ENCODE measurements around the gene AATF.

AATF gene

DNA sequence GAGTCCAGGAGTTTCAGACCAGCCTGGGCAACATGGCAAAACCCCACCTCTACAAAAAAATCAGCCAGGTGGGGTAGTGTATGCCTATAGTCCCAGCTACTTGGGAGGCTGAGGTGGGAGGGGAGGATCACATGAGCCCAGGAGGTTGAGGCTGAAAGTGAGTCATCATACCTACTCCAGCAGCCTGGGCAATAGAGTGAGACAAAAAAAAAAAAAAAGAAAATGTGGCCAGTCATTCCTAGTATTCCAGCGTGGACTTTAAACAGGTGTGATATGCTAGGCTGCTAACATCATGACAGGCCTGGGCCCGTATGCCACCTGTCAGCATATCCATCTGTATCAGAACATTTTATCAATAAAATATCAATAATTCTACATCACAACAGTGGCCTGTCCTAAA is 143.3 kb downstream of the AATF start:
- Histone ChIP-seq H2AFZ (ENCODE audit: low read depth, low read length) (no peak overlapping the region), H3K9me3 (ENCODE audit: low read length) (no peaks in the 10 kb centered on the region), H3K4me1 (ENCODE audit: insufficient read depth, low read length) (peaks cover 10% of the 10 kb centered on the region), H3K36me3 (ENCODE audit: insufficient read depth, low read length) (peaks cover 47% of the 10 kb centered on the region), H3K4me3 (ENCODE audit: low read length) (no peak overlapping the region), H3K27me3 (ENCODE audit: insufficient read depth, low read length) (no peaks in the 10 kb centered on the region)

DNA sequence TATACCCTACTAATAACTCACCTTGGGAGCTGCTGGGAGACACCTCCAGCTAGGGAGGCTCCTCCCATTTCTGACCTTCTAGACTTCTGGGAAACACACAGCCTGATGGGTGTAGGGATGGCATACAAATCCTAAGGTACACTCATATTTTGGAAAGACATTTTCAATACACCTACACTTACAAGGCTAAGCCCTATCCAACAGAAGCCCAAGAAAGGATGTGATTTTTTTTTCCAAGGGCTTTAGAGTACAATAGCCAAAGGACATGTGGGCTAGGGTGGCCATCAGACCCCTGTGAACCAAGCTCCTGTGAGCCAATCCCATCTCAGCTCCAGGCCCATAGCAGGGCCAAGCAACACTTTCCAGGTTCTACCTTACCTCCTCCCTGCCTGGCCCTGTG is 143.9 kb downstream of the AATF start:
- Histone ChIP-seq H3K27me3 (ENCODE audit: insufficient read depth, low read length) (no peaks in the 10 kb centered on the region), H3K9me3 (ENCODE audit: low read length) (no peaks in the 10 kb centered on the region), H3K4me3 (ENCODE audit: low read length) (no peak overlapping the region), H2AFZ (ENCODE audit: low read depth, low read length) (no peak overlapping the region), H3K4me1 (ENCODE audit: insufficient read depth, low read length) (peaks cover 10% of the 10 kb centered on the region), H3K36me3 (ENCODE audit: insufficient read depth, low read length) (peaks cover 49% of the 10 kb centered on the region)

DNA sequence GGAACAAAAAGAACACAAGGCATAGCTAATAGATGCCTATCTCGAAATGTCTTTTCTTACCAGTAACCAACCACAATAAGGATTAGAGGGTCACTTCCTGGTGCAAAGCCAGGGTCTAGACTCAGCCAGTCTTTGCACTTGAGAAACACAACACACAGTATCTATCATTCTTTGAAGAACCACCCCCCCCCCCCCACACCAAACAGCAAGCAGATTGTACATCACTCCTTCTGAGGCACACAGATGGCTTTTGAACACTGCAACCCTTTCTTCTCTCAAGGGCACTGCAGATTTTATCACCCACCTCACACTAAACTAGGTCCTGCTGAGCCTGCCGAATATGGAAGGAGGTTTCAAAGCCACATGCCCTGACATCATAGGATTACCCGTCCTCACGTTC is 145.6 kb downstream of the AATF start:
- Histone ChIP-seq H2AFZ (ENCODE audit: low read depth, low read length) (no peak overlapping the region), H3K4me3 (ENCODE audit: low read length) (no peak overlapping the region), H3K36me3 (ENCODE audit: insufficient read depth, low read length) (peaks cover 52% of the 10 kb centered on the region), H3K9me3 (ENCODE audit: low read length) (no peaks in the 10 kb centered on the region), H3K4me1 (ENCODE audit: insufficient read depth, low read length) (no peaks in the 10 kb centered on the region), H3K27me3 (ENCODE audit: insufficient read depth, low read length) (no peaks in the 10 kb centered on the region)

DNA sequence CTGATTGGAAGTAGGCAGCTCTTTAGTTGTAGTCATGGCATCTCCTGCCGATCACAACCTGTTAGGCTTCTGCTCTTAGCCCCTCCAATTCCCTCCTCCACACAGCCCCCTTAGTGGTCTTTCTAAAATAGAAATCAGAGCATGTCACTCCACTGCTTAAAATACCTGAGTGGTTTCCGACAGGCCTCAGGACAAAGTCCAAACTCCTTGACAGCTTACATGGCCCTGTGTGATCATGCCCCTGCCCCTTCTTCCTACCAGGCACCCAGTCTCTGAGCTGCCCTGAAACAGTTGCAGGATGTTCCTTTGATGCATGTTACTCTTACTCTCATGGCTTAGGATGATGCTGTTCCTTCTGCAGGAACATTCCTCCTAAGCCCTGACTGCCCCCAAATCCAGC is 147.3 kb downstream of the AATF start:
- Histone ChIP-seq H3K4me1 (ENCODE audit: insufficient read depth, low read length) (no peaks in the 10 kb centered on the region), H3K9me3 (ENCODE audit: low read length) (no peaks in the 10 kb centered on the region), H3K27me3 (ENCODE audit: insufficient read depth, low read length) (no peaks in the 10 kb centered on the region), H3K36me3 (ENCODE audit: insufficient read depth, low read length) (peaks cover 52% of the 10 kb centered on the region), H3K4me3 (ENCODE audit: low read length) (no peak overlapping the region), H2AFZ (ENCODE audit: low read depth, low read length) (no peak overlapping the region)

DNA sequence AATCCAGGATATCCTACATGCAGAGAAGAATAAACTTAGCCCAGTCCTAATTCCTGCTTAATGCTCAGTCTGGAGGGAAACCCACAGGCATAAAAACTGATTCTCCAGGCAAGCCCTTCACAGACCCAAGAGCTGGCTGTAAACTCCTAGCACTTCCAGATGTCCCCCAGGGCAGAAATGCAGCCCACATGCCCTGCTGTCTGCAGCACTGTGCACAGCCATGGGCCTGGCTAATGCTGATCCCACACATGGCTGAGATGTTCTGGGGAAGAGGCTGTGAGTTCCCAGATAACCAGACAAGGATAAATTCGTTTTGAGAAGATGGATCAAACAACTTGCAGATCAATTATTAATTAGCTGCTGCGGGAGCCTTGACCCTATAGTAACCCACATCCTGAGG is 148.4 kb downstream of the AATF start:
- no peaks in the 10 kb centered on the region for H3K4me1 ChIP-seq (ENCODE audit: insufficient read depth, low read length)
- H3K9me3 ChIP-seq (ENCODE audit: low read length): no peaks in the 10 kb centered on the region
- H2AFZ ChIP-seq (ENCODE audit: low read depth, low read length): no peak overlapping the region
- H3K36me3 ChIP-seq (ENCODE audit: insufficient read depth, low read length): peaks cover 60% of the 10 kb centered on the region
- H3K27me3 ChIP-seq (ENCODE audit: insufficient read depth, low read length): no peaks in the 10 kb centered on the region
- H3K4me3 ChIP-seq (ENCODE audit: low read length): no peak overlapping the region

DNA sequence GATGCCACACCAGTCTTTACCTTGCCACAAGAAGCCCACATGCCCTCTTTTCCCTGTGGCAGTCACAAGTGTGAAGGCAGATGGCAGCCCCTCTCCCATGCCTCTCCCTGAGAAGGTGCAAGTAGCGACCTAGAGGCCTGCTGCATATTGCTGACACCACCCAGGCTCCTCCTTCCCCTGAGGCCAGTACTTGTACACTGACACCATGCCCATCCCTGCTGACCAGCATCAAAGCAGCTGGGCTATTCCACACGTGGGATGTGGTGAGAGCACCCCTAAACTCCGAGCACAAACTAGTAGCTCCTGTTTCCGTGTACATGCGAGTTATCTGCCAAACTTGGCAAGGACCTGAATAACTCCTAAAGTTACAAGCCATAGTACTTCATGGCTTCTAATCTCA is 149.4 kb downstream of the AATF start:
- Histone ChIP-seq H3K36me3 (ENCODE audit: insufficient read depth, low read length) (peaks cover 61% of the 10 kb centered on the region), H2AFZ (ENCODE audit: low read depth, low read length) (no peak overlapping the region), H3K4me3 (ENCODE audit: low read length) (no peak overlapping the region), H3K9me3 (ENCODE audit: low read length) (no peaks in the 10 kb centered on the region), H3K4me1 (ENCODE audit: insufficient read depth, low read length) (no peaks in the 10 kb centered on the region), H3K27me3 (ENCODE audit: insufficient read depth, low read length) (no peaks in the 10 kb centered on the region)

DNA sequence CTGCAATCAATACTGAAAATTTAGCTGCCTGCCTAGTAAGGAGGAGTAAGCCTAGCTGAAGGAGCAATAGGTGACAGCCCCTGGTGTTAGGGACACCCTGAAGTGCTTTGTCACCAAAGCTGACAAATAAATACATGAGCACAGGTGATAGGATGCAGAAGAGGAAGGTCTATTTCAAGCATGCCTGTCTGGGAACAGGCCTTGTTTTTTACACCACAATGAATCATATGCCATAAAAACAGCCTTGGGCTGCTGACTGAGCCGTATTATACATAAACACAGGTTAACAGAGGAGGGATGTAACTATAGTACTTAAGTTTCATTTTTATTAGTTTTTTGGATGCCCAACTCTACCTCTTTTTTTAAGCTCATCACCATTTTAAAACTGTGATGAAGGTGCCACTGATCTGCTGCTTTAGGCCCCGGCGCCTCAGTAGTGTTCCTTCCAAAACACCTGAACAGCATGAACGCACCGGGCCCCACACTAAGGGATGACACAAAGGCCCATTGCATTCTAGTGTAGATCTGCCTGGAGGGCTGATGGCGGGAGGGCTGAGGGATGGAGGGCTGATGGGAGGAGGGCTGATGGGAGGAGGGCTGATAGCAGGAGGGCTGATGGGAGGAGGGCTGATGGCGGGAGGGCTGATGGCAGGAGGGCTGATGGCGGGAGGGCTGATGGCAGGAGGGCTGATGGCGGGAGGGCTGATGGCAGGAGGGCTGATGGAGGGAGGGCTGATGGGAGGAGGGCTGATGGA is 150.3 kb downstream of the AATF start:
- no peak overlapping the region for H3K4me3 ChIP-seq (ENCODE audit: low read length)
- H3K4me1 ChIP-seq (ENCODE audit: insufficient read depth, low read length): no peaks in the 10 kb centered on the region
- H2AFZ ChIP-seq (ENCODE audit: low read depth, low read length): no peak overlapping the region
- H3K36me3 ChIP-seq (ENCODE audit: insufficient read depth, low read length): peaks cover 61% of the 10 kb centered on the region
- no peaks in the 10 kb centered on the region for H3K27me3 ChIP-seq (ENCODE audit: insufficient read depth, low read length)
- H3K9me3 ChIP-seq (ENCODE audit: low read length): no peaks in the 10 kb centered on the region

DNA sequence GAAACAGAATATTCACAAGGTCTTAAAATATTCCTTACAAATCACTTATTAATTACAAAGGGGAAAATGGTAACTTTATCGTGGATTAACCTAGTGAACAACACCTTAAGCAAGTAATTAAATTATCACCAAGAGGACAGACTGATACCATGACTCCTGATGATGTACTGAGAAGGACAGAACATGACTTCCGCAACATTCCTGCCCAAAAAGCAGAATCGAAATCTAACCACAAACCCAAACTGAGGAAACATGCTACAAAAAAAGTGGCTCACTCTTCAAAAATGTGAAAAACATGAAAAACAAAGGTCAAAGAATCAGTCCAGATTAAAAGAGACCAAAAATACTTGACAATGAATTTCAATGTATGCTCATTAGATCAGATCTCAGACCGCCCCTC is 151.5 kb downstream of the AATF start:
- no peaks in the 10 kb centered on the region for H3K27me3 ChIP-seq (ENCODE audit: insufficient read depth, low read length)
- no peak overlapping the region for H3K4me3 ChIP-seq (ENCODE audit: low read length)
- H3K36me3 ChIP-seq (ENCODE audit: insufficient read depth, low read length): peaks cover 60% of the 10 kb centered on the region
- H3K4me1 ChIP-seq (ENCODE audit: insufficient read depth, low read length): no peaks in the 10 kb centered on the region
- no peaks in the 10 kb centered on the region for H3K9me3 ChIP-seq (ENCODE audit: low read length)
- H2AFZ ChIP-seq (ENCODE audit: low read depth, low read length): no peak overlapping the region

DNA sequence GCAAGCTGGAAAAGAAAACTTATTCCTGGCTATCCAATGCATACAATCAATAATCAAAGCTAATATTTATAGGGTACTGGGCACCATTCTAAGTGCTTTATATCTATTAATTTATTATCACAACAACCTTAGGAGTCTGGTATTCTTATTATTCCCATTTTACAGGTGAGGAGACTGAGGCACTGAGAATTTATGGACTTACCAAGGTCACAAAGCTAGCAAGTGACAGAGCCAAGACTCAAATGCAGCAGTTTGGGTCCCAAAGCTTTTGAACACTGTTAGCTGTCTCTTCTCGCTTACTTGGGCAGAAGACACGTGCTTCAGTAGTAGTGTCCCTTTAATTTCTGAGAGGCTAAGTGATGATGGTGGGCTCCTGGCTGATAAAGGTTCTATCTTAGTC is 152.6 kb downstream of the AATF start:
- no peaks in the 10 kb centered on the region for H3K27me3 ChIP-seq (ENCODE audit: insufficient read depth, low read length)
- H3K4me3 ChIP-seq (ENCODE audit: low read length): no peak overlapping the region
- H2AFZ ChIP-seq (ENCODE audit: low read depth, low read length): no peak overlapping the region
- peaks cover 5% of the 10 kb centered on the region for H3K4me1 ChIP-seq (ENCODE audit: insufficient read depth, low read length)
- H3K9me3 ChIP-seq (ENCODE audit: low read length): no peaks in the 10 kb centered on the region
- peaks cover 52% of the 10 kb centered on the region for H3K36me3 ChIP-seq (ENCODE audit: insufficient read depth, low read length)

DNA sequence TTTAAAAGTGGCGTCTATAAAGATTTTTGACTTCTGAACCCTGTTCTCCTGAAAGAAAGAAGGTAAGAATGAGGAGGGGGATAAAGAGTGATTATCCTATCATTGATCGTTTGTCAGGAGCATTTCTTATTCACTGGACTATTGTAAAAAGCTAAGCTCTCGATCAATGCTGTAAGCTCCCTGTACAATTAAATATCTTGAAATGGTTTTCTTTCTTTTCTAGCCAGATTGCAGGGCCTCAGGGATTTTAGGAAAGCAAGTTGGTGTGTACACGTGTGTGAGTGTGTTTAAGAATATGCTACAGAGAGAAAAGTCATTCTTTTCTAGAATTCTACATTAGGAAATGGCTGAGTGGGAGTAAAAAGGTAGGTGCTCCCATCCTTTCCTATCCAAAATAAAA is 154.5 kb downstream of the AATF start:
- Histone ChIP-seq H3K36me3 (ENCODE audit: insufficient read depth, low read length) (peaks cover 42% of the 10 kb centered on the region), H3K4me1 (ENCODE audit: insufficient read depth, low read length) (peaks cover 5% of the 10 kb centered on the region), H2AFZ (ENCODE audit: low read depth, low read length) (no peak overlapping the region), H3K27me3 (ENCODE audit: insufficient read depth, low read length) (no peaks in the 10 kb centered on the region), H3K9me3 (ENCODE audit: low read length) (no peaks in the 10 kb centered on the region), H3K4me3 (ENCODE audit: low read length) (no peak overlapping the region)

DNA sequence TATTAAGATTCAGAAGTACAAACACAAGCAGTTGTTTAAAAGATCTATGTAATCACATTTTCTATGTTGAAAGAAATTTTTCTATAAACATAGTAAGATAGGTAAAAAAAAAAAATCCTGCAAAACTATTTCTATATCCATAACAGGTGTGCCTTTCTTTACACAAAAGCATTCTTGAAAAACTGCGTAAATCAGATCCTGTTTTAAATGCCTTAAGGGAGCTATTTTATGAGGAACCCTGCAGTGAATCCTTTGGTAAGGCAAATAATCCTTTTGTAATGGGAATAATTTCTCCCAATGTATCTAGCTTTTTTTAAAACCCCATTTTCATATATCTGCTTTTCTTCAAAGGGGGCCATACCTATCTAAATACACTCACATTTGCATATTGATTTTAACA is 157.3 kb downstream of the AATF start:
- H2AFZ ChIP-seq (ENCODE audit: low read depth, low read length): no peak overlapping the region
- peaks cover 62% of the 10 kb centered on the region for H3K36me3 ChIP-seq (ENCODE audit: insufficient read depth, low read length)
- no peaks in the 10 kb centered on the region for H3K9me3 ChIP-seq (ENCODE audit: low read length)
- H3K4me1 ChIP-seq (ENCODE audit: insufficient read depth, low read length): peaks cover 14% of the 10 kb centered on the region
- no peak overlapping the region for H3K4me3 ChIP-seq (ENCODE audit: low read length)
- H3K27me3 ChIP-seq (ENCODE audit: insufficient read depth, low read length): no peaks in the 10 kb centered on the region
